ENCODE results near the gene MGAT4C. TPM values are rescaled to one million over a fixed set of nuclear protein-coding genes. Genes with fewer than 3 reads are reported as not detected.
"Not testable (repeated sequence)": the region's sequence is repeated elsewhere in the genome, so short reads cannot be mapped to it uniquely, and the experiment has no call there.

The MGAT4C gene
- total and polyA plus RNA-seq, 2 experiments from 2014 or later: 0.33 to 0.44 TPM

- no peaks in the 10 kb centered on the region for H3K27me3 ChIP-seq
- H3K36me3 ChIP-seq: no peaks in the 10 kb centered on the region
- no peaks in the 10 kb centered on the region for H3K4me1 ChIP-seq (ENCODE audit: low read depth)
- no peak for DNase-seq (ENCODE audit: low read depth in 1 of 2, low spot score in 1 of 2)
- no peaks in the 10 kb centered on the region for H3K9me3 ChIP-seq (ENCODE audit: low read depth)
- H3K27ac ChIP-seq: no peak overlapping the region
- H3K4me3 ChIP-seq: no peak overlapping the region
- TF ChIP-seq CTCF (IDR thresholded peaks at IDR 0.05; ENCODE audit: low read depth, low read length): no peak
These were observed 116.5 kb downstream of the MGAT4C start for GRCh38 chr12:86139671-86140070.

- no peak overlapping the region for H3K27ac ChIP-seq
- no peaks in the 10 kb centered on the region for H3K9me3 ChIP-seq (ENCODE audit: low read depth)
- no peak overlapping the region for H3K4me3 ChIP-seq
- no peak for TF ChIP-seq CTCF (IDR thresholded peaks at IDR 0.05; ENCODE audit: low read depth, low read length)
- H3K36me3 ChIP-seq: no peaks in the 10 kb centered on the region
- H3K4me1 ChIP-seq (ENCODE audit: low read depth): no peaks in the 10 kb centered on the region
- H3K27me3 ChIP-seq: no peaks in the 10 kb centered on the region
- DNase-seq (ENCODE audit: low read depth in 1 of 2, low spot score in 1 of 2): no peak
These were observed 117.4 kb downstream of the MGAT4C start for GRCh38 chr12:86138770-86139169.

- Histone ChIP-seq H3K27ac (no peak overlapping the region), H3K36me3 (no peaks in the 10 kb centered on the region), H3K9me3 (ENCODE audit: low read depth) (no peaks in the 10 kb centered on the region), H3K27me3 (no peaks in the 10 kb centered on the region), H3K4me3 (no peak overlapping the region), H3K4me1 (ENCODE audit: low read depth) (no peaks in the 10 kb centered on the region)
- peak in 1 of 2 donors; percentile 73 for DNase-seq (ENCODE audit: low read depth in 1 of 2, low spot score in 1 of 2)
- TF ChIP-seq CTCF (IDR thresholded peaks at IDR 0.05; ENCODE audit: low read depth, low read length): no peak
These were observed 118.3 kb downstream of the MGAT4C start for GRCh38 chr12:86137936-86138335.

DNA sequence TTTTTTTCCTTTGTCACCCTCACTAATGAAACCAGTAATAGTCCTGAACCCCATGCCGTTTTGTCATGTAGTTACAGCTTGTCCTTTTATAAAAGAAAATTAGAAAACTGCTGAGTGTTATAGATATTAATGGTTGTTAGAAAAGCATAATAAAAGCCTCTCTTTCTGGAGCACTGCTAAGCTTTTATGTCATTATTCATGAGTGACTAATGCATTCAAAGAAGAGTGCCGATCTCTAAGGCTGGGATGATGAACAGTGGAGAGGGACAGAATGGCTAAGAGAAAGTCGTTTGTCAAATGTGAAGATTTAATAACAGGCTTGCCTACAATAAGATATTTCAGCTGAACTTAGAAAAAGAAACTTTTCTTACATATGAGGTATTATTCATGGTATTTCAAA, 121.6 kb downstream of the MGAT4C start:
- no peaks in the 10 kb centered on the region for H3K36me3 ChIP-seq
- no peaks in the 10 kb centered on the region for H3K27me3 ChIP-seq
- peak in 1 of 2 donors; percentile 3 for DNase-seq (ENCODE audit: low read depth in 1 of 2, low spot score in 1 of 2)
- H3K4me3 ChIP-seq: no peak overlapping the region
- TF ChIP-seq CTCF (IDR thresholded peaks at IDR 0.05; ENCODE audit: low read depth, low read length): no peak
- no peak overlapping the region for H3K27ac ChIP-seq
- H3K9me3 ChIP-seq (ENCODE audit: low read depth): no peaks in the 10 kb centered on the region
- H3K4me1 ChIP-seq (ENCODE audit: low read depth): no peaks in the 10 kb centered on the region

GRCh38 chr12:86126900-86127299, 129.3 kb downstream of the MGAT4C start:
- H3K27ac ChIP-seq; H3K4me1 ChIP-seq (ENCODE audit: low read depth); H3K27me3 ChIP-seq; H3K36me3 ChIP-seq; H3K4me3 ChIP-seq; DNase-seq (ENCODE audit: low read depth in 1 of 2, low spot score in 1 of 2); H3K9me3 ChIP-seq (ENCODE audit: low read depth): not testable (repeated sequence)

GRCh38 chr12:86122846-86123468, 133.2 kb downstream of the MGAT4C start:
- H3K9me3 ChIP-seq (ENCODE audit: low read depth): no peaks in the 10 kb centered on the region
- no peaks in the 10 kb centered on the region for H3K4me1 ChIP-seq (ENCODE audit: low read depth)
- no peak for TF ChIP-seq CTCF (IDR thresholded peaks at IDR 0.05; ENCODE audit: low read depth, low read length)
- no peak overlapping the region for H3K27ac ChIP-seq
- no peaks in the 10 kb centered on the region for H3K27me3 ChIP-seq
- H3K4me3 ChIP-seq: no peak overlapping the region
- DNase-seq (ENCODE audit: low read depth in 1 of 2, low spot score in 1 of 2): no peak
- H3K36me3 ChIP-seq: no peaks in the 10 kb centered on the region
